ENCODE results near the gene SAP30L.

DNA sequence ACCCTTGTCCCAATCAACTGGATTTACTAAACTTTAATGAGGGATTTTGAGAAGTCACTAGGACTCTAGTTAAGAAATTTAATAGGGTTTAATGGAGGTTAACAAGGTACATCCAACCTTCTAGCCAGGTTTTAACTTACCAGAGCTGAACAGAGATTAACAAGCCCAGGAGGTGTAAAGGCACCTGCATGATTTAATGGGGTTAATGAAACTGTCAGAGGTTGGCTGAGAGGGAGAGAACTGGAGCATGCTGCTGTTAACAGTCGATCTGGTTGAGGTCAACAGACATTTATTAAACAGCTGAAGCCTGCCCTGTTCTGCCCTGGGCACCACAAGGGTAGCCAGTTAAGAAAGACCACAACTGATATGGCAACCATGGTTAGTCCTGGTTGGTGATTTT, 18.6 kb downstream of the SAP30L start:
- TF ChIP-seq, protein P1, sequence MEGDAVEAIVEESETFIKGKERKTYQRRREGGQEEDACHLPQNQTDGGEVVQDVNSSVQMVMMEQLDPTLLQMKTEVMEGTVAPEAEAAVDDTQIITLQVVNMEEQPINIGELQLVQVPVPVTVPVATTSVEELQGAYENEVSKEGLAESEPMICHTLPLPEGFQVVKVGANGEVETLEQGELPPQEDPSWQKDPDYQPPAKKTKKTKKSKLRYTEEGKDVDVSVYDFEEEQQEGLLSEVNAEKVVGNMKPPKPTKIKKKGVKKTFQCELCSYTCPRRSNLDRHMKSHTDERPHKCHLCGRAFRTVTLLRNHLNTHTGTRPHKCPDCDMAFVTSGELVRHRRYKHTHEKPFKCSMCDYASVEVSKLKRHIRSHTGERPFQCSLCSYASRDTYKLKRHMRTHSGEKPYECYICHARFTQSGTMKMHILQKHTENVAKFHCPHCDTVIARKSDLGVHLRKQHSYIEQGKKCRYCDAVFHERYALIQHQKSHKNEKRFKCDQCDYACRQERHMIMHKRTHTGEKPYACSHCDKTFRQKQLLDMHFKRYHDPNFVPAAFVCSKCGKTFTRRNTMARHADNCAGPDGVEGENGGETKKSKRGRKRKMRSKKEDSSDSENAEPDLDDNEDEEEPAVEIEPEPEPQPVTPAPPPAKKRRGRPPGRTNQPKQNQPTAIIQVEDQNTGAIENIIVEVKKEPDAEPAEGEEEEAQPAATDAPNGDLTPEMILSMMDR (IDR thresholded peaks at IDR 0.05), result no peak
- TF ChIP-seq POLR2A (IDR thresholded peaks at IDR 0.05), result no peak

Measured in Peyer's patch (tissue), 4 donors.